GM23338 (cell line): ENCODE results near the gene S100A5. TPM values are rescaled to one million over a fixed set of nuclear protein-coding genes. Genes with fewer than 3 reads are reported as not detected.
"Not testable (repeated sequence)": the region's sequence is repeated elsewhere in the genome, so short reads cannot be mapped to it uniquely, and the experiment has no call there.

ENCODE experiments used
- ATAC-seq: fragments of 200-7000 bp; cut with Tn5 transposase; 3 replicates; pipeline ENCODE4 v1.9.1; 2020
- DNase-seq: peaks from one replicate; pipeline ENCODE4 v3.0.0-alpha.2; 2015; ENCODE audit warnings: low spot score
- H2AFZ ChIP-seq: fragments of 200-600 bp; sonication (generic); 2 replicates; pipeline ENCODE4 v1.8.0; 2016; ENCODE audit warnings: antibody characterized with exemption, mild to moderate bottlenecking, moderate library complexity
- H3F3A ChIP-seq: fragments of 200-600 bp; sonication (generic); replicated peaks from 2 replicates; pipeline ENCODE4 v1.8.0; 2017; ENCODE audit warnings: antibody characterized with exemption, mixed run types, low read depth
- H3K27ac ChIP-seq: fragments of 200-600 bp; sonication (generic); 2 replicates; pipeline ENCODE4 v1.6.1; 2016; ENCODE audit warnings: low read depth
- H3K27me3 ChIP-seq: fragments of 200-600 bp; sonication (generic); 2 replicates; pipeline ENCODE4 v1.8.0; 2016; ENCODE audit warnings: mild to moderate bottlenecking, mixed run types, moderate library complexity; ENCODE audit not compliant: insufficient read depth
- H3K36me3 ChIP-seq: fragments of 200-600 bp; sonication (generic); 2 replicates; pipeline ENCODE4 v1.8.0; 2016; ENCODE audit warnings: mild to moderate bottlenecking; ENCODE audit not compliant: insufficient read depth
- H3K4me1 ChIP-seq: fragments of 200-600 bp; sonication (generic); 2 replicates; pipeline ENCODE4 v1.8.0; 2016; ENCODE audit warnings: mild to moderate bottlenecking, moderate library complexity; ENCODE audit not compliant: insufficient read depth
- H3K4me2 ChIP-seq: fragments of 200-600 bp; sonication (generic); 2 replicates; pipeline ENCODE4 v1.7.1; 2017; ENCODE audit warnings: mixed run types
- H3K4me3 ChIP-seq: fragments of 200-600 bp; sonication (generic); 2 replicates; pipeline ENCODE4 v1.6.1; 2016; ENCODE audit warnings: mixed run types
- H3K79me2 ChIP-seq: fragments of 200-600 bp; sonication (generic); replicated peaks from 2 replicates; pipeline ENCODE4 v1.8.0; 2017; ENCODE audit warnings: mild to moderate bottlenecking; ENCODE audit not compliant: insufficient read depth
- H3K9me2 ChIP-seq: fragments of 200-600 bp; sonication (generic); 2 replicates; pipeline ENCODE4 v1.8.0; 2017; ENCODE audit not compliant: insufficient read depth
- H4K20me1 ChIP-seq: fragments of 200-600 bp; sonication (generic); replicated peaks from 2 replicates; pipeline ENCODE4 v1.8.0; 2017; ENCODE audit warnings: mild to moderate bottlenecking; ENCODE audit not compliant: insufficient read depth
- H3K27ac Mint-ChIP-seq: 2 replicates; pipeline ENCODE4 v1.8.0; 2020; ENCODE audit warnings: inconsistent platforms, mild to moderate bottlenecking, moderate library complexity, mixed read lengths
- H3K27me3 Mint-ChIP-seq: 3 replicates; pipeline ENCODE4 v1.8.0; 2022; ENCODE audit warnings: low read depth, mild to moderate bottlenecking, moderate library complexity, mixed read lengths, inconsistent platforms; ENCODE audit not compliant: insufficient read depth, poor library complexity
- H3K36me3 Mint-ChIP-seq: 3 replicates; pipeline ENCODE4 v1.8.0; 2021; ENCODE audit warnings: low read depth, mild to moderate bottlenecking, inconsistent platforms, moderate library complexity, mixed read lengths
- H3K4me1 Mint-ChIP-seq: 3 replicates; pipeline ENCODE4 v1.8.0; 2020; ENCODE audit warnings: mild to moderate bottlenecking, inconsistent platforms, mixed read lengths
- H3K4me3 Mint-ChIP-seq: 3 replicates; pipeline ENCODE4 v1.8.0; 2021; ENCODE audit warnings: moderate library complexity, mild to moderate bottlenecking, inconsistent platforms, mixed read lengths
- H3K9me3 Mint-ChIP-seq: 3 replicates; pipeline ENCODE4 v1.8.0; 2020; ENCODE audit warnings: moderate library complexity, mild to moderate bottlenecking, inconsistent platforms, mixed read lengths
- CREB1 ChIP-seq: fragments of 250-450 bp; sonication (Bioruptor Pico); IDR thresholded peaks from 2 replicates; pipeline ENCODE4 v1.5.0; 2020; ENCODE audit warnings: low read depth, mild to moderate bottlenecking, moderate library complexity
- EZH2 ChIP-seq: fragments of 200-600 bp; sonication (generic); IDR thresholded peaks from one replicate; pipeline ENCODE4 v1.8.0; 2017; ENCODE audit warnings: antibody characterized with exemption, mild to moderate bottlenecking, low read depth; ENCODE audit not compliant: unreplicated experiment
- EZH2phosphoT487 ChIP-seq: fragments of 200-600 bp; sonication (generic); IDR thresholded peaks from one replicate; pipeline ENCODE4 v1.8.1; 2018; ENCODE audit warnings: antibody characterized with exemption; ENCODE audit not compliant: unreplicated experiment
- polyA plus RNA-seq: library from polyadenylated mRNA; unstranded; fragments of >200 nt; fragmentation: Nextera tagmentation; extraction: Ambion mirVana; gene quantifications from 2 replicates; pipeline ENCODE4 v1.2.1, GENCODE V29; 2016
- total RNA-seq: library from RNA; depleted of rRNA; stranded (reverse); fragments of >200 nt; shearing (Covaris generic); gene quantifications from 2 replicates; pipeline ENCODE4 v1.2.3, GENCODE V29; 2014

The S100A5 gene
- total and polyA plus RNA-seq, 2 experiments from 2014 or later: 0.47 TPM; not detected in 1

DNA sequence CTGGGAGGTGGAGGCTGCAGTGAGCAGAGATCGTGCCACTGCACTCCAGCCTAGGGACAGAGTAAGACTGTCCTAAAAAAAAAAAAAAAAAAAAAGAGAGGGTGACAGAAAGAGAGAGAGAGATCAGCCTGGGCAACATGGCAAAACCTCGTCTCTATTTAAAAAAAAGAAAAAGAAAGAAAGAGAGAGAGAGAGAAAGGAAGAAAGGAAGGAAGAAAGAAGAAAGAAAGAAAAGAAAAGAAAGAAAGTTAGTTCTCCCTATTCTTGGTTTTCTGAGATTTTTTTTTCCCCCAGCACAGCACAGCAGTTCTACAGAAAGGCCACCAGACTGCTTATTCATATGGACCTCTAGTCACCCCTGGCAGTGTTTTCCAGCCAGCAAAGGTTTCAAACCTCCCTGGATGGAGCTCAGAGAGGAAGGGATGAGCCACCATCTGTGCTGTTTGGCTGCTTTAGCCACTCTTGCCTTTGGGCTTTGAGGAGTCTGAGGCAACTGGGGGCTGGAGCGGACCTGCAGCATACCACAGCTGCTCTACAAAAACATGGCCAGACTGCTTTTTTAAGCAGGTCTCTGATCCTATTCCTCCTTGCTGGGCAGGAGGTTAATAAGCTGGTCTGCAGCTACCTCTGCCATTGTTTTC is 15.5 kb downstream of the S100A5 start:
- ATAC-seq: no peak; the same call in 2 of the 3 replicates
- no peaks in the 10 kb centered on the region for H4K20me1 ChIP-seq
- TF ChIP-seq CREB1 (CRISPR knock-in tag) (no peak), EZH2phosphoT487 (no peak), EZH2 (no peak)

GRCh38 chr1:153522353-153523048 is 18.2 kb downstream of the S100A5 start:
- not testable (repeated sequence) for H4K20me1 ChIP-seq, H3K4me2 ChIP-seq, H3K27ac ChIP-seq, DNase-seq, H3K27me3 Mint-ChIP-seq, H3K36me3 Mint-ChIP-seq, H3K27ac Mint-ChIP-seq, H3K9me2 ChIP-seq, H3K4me3 ChIP-seq, H3K4me3 Mint-ChIP-seq, H3F3A ChIP-seq, H3K79me2 ChIP-seq, H2AFZ ChIP-seq, ATAC-seq, H3K36me3 ChIP-seq
- Histone ChIP-seq H3K4me1 (peaks cover 18% of the 10 kb centered on the region; the same call in 1 of the 2 replicates), H3K27me3 (peaks cover 22% of the 10 kb centered on the region)
- Mint-ChIP-seq H3K9me3 (peaks cover 10% of the 10 kb centered on the region; the same call in 1 of the 3 replicates), H3K4me1 (peaks cover 37% of the 10 kb centered on the region)

More for the DNA sequence above, 15.5 kb downstream of the S100A5 start:
- DNase-seq: no peak
- Histone ChIP-seq H3K4me3 (no peak overlapping the region), H2AFZ (0 out of 2 replicates have a peak overlapping the region, but pooled peaks have one; percentile 52), H3K9me2 (no peaks in the 10 kb centered on the region), H3K79me2 (no peaks in the 10 kb centered on the region), H3K4me1 (peaks cover 14% of the 10 kb centered on the region; the same call in 1 of the 2 replicates), H3K27ac (no peak overlapping the region), H3K4me2 (no peak overlapping the region), H3F3A (no peaks in the 10 kb centered on the region), H3K36me3 (no peaks in the 10 kb centered on the region), H3K27me3 (no peaks in the 10 kb centered on the region)
- H3K4me1 Mint-ChIP-seq: peaks cover 28% of the 10 kb centered on the region
- peaks cover 2% of the 10 kb centered on the region for H3K27me3 Mint-ChIP-seq
- H3K36me3 Mint-ChIP-seq: no peaks in the 10 kb centered on the region
- peaks cover 10% of the 10 kb centered on the region; the same call in 1 of the 3 replicates for H3K9me3 Mint-ChIP-seq
- H3K4me3 Mint-ChIP-seq: no peak overlapping the region
- no peak overlapping the region for H3K27ac Mint-ChIP-seq

DNA sequence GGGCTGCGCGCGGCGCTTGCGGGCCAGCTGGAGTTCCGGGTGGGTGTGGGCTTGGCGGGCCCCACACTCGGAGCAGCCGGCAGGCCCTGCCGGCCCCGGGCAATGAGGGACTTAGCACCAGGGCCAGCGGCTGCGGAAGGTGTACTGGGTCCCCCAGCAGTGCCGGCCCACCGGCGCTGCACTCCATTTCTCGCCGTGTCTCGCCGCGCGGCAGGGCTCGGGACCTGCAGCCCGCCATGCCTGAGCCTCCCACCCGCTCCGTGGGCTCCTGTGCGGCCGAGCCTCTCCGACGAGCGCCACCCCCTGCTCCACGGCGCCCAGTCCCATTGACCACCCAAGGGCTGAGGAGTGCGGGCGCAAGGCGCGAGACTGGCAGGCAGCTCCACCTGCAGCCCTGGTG is 18.9 kb downstream of the S100A5 start:
- not testable (repeated sequence) for H4K20me1 ChIP-seq, H3K4me2 ChIP-seq, DNase-seq, ATAC-seq, H2AFZ ChIP-seq, H3K27ac ChIP-seq, H3K27ac Mint-ChIP-seq, H3K36me3 ChIP-seq, H3K79me2 ChIP-seq, H3K4me3 ChIP-seq, H3K9me2 ChIP-seq, H3K36me3 Mint-ChIP-seq, H3K4me3 Mint-ChIP-seq, H3F3A ChIP-seq
- peaks cover 10% of the 10 kb centered on the region; the same call in 1 of the 3 replicates for H3K9me3 Mint-ChIP-seq
- H3K4me1 Mint-ChIP-seq: peaks cover 31% of the 10 kb centered on the region
- peaks cover 13% of the 10 kb centered on the region; the same call in 1 of the 2 replicates for H3K4me1 ChIP-seq
- peaks cover 11% of the 10 kb centered on the region for H3K27me3 Mint-ChIP-seq
- H3K27me3 ChIP-seq: peaks cover 29% of the 10 kb centered on the region
